GM10266 (cell line): ENCODE measurements around the gene BEND7.
"Not testable (repeated sequence)": the region's sequence is repeated elsewhere in the genome, so short reads cannot be mapped to it uniquely, and the experiment has no call there.

ENCODE experiments used
- DNase-seq: peaks from one replicate; pipeline ENCODE4 v3.0.0; 2012; ENCODE audit errors: extremely low spot score
- CTCF ChIP-seq: IDR thresholded peaks from 2 replicates; pipeline ENCODE4 v1.5.1; 2012; ENCODE audit warnings: mild to moderate bottlenecking, low read depth; ENCODE audit not compliant: control insufficient read depth, insufficient read depth; ENCODE audit errors: missing control alignments

BEND7 gene

GRCh38 chr10:13440185-13441061 is 88.4 kb downstream of the BEND7 start:
- TF ChIP-seq CTCF, result peak; percentile 75
- DNase-seq, result peak; percentile 70

GRCh38 chr10:13439313-13440184 is 89.3 kb downstream of the BEND7 start:
- TF ChIP-seq CTCF, result no peak
- no peak for DNase-seq

GRCh38 chr10:13437026-13437555 is 91.7 kb downstream of the BEND7 start:
- no peak for TF ChIP-seq CTCF

GRCh38 chr10:13427943-13428342 is 100.9 kb downstream of the BEND7 start:
- not testable (repeated sequence) for DNase-seq

More at GRCh38 chr10:13437026-13437555, 91.7 kb downstream of the BEND7 start:
- no peak for DNase-seq

- DNase-seq, result no peak
- TF ChIP-seq CTCF, result no peak
These were observed 103.4 kb downstream of the BEND7 start for GRCh38 chr10:13425397-13425796.

- TF ChIP-seq CTCF, result no peak
- DNase-seq, result no peak
These were observed 106.0 kb downstream of the BEND7 start for GRCh38 chr10:13422800-13423199.

- no peak for DNase-seq
- TF ChIP-seq CTCF, result no peak
These were observed 107.4 kb downstream of the BEND7 start for GRCh38 chr10:13421382-13421917.
